CD4-positive, alpha-beta T cell treated with Interleukin-12 subunit alpha and Interleukin-12 subunit beta, for 1 hour (primary cell): Measurements from ENCODE around the gene GHRH.

Experiments
- DNase-seq: peaks from one replicate; pipeline ENCODE4 v3.0.0-alpha.2; 2020

Gene GHRH, protein sequence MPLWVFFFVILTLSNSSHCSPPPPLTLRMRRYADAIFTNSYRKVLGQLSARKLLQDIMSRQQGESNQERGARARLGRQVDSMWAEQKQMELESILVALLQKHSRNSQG

DNA sequence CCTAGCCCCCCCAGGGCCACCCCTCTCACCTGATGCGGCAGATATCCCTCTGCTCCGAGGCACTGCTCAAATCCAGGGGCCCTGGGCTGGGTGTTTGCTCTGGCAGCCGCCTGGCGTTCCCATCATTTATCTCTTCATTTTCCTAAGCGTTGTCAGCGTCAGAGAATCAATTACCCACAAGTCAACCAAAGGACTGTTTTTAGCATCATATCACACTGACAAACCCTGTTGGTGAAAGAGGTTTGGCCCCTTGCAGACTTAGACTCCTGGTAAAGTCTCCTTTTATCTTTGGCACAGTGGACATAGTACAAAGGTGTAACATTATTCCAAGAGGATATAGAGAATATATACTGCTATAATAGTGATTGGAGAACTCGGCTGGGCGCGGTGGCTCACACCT lies at the start of gene GHRH:
Gene GHRH, minus strand, starts transcription at position 101 of the 400 bp plus-strand sequence. CDS start 4,925 bp downstream, outside the sequence.
- no peak for DNase-seq

DNA sequence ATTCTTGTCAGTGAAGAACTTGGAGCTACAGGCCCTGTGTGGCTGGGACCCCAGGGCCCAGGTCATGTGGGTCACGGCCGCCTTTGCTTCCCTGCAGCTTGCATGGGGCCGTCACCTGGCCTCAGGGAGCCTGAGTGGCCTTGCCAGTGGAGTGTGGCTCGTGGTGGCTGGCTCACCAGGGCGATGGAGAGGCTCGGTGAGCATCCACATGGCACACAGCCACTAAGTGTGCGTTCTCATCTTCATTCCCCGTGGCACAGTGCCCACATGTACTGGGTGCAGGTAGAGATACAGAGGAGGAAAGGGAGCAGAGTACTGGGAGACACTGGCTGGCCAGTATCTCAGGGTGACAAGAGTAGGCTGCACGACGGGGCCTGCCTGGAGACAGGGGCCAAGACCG lies 49.3 kb upstream of the GHRH start:
- no peak for DNase-seq

DNA sequence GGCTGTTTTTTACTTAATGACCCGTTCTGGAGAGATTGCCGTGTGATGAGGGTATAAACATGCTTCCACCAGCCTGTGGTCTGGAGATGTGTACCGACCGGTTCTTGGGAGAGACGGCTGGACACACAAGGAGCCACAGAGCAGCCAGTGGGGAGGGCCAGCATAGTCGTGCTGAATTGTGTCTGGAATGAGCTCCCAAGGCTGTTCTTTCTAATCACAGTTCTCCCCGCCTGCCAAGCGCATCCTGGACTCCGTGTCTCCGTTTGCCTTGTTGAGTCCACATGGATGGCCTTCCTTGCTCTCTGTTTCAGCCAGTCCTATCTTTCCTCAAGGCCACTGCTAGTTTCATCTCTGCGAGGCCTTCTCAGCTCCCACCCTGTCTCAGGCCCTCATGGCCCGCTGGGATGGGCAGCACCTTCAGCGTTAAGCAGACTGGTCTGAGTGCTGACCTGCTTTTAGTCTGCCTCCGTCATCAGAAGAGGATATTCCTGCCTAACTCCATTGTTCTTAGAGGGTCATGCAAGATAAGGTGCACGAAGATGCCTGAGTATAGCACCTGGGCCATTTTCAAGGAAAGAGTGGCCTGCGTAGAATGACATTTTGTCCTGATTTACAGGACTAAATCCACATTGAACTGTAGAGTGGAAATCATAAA lies 48.4 kb upstream of the GHRH start:
- no peak for DNase-seq

DNA sequence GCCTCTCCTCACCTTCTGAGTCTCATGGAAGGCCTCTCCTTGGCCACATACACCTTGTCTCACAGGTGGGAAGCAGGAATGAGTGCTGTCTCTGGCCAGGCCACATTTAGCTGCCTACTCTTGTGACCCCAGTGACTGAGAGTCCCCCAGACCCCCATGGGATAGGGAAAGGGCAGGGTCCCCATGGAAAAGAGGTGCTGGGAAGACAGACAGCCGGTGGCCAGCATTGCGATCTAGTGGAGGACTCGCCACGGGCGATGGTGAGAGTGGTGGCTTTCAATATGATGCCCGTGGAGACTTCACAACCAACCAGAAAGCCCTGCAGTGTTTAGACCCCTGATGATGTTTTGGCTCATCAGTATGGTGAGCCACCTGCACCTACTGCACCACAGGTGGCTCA lies 47.7 kb upstream of the GHRH start:
- DNase-seq: no peak

DNA sequence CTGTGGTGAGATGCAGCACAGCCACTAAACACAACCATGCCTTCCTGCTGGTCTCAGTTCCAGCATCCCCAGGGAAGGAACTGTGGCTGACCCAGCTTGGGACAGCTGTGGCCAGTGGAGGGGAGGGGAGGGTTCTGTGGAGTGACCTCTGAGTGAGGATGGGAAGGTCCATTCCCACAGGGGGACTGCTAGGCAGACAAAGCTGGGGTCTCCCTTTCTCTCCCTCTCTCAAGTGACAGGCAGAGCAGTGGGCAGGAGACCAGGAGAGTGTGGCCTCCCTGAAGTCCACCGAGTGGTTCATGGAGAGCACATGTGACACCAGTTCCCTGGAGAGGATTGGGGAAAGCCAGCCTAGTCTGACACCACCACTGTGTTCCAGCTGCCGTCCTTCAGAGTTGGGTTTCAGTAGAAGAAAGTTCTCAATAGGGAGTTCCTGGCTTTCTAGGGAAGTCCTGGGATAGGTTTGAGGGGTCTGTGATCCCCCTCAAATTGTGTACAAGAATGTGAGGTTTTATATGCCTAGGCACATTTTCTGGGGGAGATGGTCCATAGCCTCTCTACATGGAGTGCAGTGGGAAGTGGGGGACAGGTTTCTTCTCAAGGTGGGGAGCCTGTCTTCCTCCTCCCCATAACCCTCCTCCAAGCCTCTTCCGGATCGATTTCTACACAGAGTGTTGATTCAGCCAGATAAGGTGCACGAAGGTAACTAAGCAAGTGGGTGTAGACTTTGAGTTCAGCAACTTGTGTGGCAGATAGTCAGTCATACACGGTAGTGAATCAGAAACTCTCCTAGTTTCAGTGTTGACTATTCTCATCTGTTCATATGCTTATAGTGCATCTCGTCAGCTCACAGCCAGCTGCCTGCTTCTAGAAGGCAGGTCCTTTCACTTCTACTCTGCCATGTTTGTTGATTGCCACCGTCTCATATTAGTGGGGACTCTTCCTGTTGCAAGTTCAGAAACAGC lies 46.8 kb upstream of the GHRH start:
- DNase-seq: no peak

DNA sequence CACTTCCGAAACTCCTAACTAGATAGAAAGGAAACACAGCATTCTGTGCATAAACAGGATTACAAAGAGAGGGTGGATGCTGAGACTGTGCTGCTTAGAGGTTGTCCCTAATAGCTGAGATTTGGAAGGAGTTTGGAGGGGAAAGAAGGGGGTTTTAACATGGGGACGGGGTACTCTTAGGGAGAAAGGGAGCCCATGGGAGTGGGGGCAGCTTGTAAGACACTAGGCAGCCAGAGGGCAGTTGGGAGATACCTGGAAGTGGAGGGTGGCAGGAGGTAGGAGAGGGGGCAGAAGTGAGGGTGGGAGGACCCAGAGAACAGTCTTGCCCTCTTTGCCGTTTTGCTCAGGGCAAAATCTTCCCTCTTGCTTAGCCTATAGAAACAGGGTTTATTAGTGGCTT lies 44.2 kb upstream of the GHRH start:
- DNase-seq: no peak

DNA sequence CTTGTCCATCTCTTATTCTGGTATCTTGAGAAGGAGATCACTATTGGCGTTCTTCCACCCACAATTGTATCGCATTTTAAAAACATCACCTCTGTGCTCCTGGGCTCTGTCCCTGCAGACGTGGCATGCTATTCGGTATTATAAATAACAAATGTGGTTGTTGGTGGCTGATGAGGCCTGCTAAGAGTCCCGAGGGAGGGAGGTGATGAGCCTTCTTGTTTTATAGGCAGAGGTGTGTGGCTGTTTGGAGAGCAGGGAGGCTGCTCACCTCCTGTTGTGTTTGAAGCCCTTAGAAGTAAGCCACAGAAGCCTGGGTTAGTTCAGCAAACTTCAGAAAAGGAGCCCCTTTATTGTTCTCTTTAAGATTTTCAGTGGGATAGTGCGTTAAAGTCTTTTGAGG lies 43.5 kb upstream of the GHRH start:
- DNase-seq: no peak

DNA sequence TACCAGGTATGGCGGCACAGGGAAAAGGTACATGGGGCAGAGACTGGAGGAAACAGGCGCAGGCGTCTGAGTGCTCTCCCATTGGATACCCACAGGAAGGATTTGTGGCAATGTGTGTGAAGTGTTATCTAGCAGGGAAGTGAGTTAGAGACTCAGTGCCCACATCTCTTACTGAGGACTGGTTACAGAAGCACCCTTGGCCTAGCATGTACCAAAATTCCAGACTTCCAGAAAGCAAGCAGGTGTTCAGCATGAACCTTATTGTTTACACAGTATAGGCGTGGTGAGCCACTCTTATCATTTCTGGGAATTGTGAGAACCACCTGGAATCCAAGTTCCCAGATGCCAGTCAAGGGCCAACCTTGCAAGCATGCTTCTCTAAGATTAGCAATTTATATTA lies 42.0 kb upstream of the GHRH start:
- DNase-seq: no peak

DNA sequence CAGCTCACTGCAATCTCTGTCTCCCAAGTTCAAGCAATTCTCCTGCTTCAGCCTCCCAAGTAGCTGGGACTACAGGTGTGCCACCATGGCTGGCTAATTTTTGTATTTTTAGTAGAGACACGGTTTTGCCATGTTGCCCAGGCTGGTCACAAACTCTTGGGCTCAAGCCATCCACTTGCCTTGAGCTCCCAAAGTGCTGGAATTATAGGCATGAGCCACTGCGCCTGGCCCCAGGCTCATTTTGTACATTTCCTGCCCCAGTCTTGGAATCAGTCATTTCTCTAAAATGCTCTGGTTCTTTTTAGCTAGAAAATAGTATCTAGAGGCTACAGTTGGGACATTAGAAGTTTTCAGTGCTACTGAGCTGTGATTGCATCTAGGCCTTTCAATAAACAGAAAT lies 41.4 kb upstream of the GHRH start:
- DNase-seq: no peak

DNA sequence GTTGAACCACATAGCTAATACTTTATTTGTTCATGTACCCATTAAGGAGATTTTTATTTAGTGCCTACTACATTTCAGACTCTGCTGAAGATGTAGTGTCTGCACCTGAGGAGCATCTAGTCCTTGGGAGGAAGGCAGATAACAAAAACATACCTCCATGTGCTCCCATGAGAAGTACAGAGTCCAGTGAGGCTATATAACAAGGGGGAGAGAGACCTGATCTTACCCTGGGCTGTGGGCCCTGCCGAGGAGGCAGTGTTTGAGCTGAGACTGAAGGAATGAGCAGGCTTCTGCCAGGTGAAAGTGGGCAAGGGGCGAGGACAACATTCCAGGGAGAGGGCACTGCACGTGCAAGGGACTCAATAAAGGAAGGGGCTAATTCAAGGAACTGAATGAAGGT lies 39.9 kb upstream of the GHRH start:
- no peak for DNase-seq

DNA sequence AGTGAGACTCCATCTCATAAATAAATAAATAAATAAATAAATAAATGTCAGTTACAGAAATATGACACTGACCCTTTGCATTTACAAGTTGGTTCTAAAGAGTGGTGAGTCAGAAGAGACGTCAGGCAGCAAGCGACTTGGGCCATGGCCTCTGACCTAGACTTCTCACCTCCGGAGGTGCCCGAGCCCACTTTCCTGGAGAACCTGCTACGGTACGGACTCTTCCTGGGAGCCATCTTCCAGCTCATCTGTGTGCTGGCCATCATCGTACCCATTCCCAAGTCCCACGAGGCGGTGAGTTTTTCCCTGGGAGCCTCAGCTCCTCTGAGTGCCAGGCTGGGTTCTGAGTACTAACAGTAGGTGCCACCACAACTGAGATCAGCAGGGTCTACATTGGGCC lies 39.5 kb upstream of the GHRH start:
- DNase-seq: no peak

DNA sequence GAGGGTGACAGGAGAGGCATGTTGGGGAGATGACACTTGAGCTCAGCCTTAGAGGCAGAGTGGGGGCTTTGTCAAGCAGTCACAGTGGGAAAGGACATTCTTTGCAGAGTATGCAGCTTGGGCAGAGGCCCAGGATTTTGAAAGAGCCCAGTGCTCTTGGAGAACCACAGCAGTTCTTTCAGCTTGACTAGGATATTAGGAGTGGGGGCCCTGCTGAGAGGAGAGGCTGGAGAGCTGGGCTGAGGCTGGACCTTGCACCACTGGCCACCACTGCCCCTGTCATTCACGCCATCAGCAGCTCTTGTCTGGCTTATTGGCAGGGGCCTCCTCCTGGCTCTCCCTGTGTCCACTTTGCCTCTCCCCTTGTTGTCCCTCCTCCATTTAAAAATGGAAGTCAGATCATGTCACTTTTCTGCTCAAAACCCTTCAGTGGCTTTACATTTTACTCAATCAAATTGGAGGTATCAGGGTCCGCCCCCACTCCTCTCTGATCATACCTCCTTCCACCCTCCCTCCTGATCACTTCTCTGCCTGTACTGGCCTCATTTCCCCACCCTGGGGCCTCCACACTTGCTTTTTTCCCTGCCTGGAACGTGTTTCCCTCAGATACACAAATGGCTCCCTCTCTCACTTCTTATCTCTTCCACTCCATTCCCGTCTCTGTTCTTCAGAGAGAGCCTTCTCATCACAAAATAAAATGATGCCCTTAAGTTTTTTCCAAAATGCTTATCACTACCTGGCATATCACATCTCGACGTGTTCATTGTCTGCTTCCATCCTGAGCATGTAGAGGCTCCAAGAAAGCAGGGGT lies 38.3 kb upstream of the GHRH start:
- no peak for DNase-seq

DNA sequence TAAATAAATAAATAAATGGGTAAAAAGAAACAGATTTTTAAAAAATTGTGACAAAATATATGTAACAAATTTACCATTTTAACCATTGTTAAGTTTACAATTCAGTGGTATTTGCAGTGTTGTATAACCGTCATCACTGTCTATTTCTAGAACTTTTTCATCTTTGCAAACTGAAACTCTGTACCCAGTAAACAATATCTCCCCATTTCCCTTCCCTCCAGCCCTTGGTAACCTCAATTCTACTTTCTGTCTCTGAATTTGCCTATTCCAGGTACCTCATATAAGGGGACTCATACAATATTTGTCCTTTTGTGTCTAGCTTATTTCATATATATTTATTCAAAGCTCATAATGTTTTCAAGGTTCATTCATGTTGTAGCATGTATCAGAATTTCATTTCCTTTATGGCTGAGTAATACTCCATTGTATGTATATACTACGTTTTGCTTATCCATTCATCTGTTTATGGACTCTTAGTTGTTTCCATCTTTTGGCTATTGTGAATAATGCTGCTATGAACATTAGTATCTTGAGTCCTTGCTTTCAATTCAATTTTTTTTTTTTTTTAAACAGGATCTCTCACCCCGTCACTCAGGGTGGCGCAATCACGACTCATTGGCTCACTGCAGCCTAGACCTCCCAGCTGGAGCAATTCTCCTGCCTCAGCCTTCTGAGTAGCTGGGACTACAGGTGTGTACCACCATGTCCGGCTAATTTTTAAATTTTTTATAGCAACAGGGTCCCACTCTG lies 36.8 kb upstream of the GHRH start:
- DNase-seq: no peak

DNA sequence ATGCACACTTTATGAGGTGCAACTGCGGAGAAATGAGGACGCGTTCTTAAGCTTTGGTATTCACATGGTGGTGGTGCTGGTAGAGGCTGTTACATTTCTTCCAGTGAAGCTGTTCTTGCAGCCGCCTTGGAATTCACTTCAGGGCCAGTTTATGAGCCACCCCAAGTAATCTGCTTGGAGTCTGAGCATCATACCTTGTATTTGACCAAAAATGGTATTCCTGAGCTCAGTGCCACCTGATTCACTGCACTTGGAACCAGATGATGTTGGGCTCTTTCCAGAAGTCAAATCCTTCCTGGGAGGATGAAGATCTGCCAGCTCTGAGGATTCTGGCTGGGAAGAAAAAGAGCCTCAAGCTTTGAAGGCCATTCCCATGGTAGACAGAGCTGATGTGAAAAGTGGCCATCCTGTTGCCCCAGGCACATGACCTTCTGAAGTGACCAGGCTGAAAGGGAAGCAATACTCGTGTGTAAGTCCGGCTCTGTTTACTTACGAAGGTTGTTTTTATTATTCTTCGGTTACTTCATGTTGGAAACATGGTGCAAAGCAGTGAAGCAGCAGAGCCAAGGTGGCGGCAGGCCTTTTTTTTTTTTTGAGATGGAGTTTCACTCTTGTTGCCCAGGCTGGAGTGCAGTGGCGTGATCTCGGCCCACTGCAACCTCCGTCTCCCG lies 35.6 kb upstream of the GHRH start:
- no peak for DNase-seq

DNA sequence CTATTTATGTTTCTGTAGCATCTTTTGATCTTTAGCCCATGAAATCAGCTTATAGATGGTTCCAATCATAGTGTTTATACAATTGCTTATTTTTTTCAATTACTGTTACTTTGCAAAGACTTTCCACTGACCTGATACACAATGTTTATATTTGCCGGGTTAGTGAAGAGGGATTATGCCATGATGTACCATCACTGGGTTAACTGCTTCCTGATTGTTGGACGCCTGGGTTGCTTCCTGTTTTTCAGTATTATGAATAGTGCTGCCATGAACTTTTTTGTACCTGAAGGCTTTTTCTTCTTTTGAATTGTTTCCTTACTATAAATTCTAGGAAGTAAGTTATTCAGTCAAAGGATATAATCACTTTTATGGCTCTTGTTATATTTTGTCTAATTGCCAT lies 34.8 kb upstream of the GHRH start:
- DNase-seq: no peak

DNA sequence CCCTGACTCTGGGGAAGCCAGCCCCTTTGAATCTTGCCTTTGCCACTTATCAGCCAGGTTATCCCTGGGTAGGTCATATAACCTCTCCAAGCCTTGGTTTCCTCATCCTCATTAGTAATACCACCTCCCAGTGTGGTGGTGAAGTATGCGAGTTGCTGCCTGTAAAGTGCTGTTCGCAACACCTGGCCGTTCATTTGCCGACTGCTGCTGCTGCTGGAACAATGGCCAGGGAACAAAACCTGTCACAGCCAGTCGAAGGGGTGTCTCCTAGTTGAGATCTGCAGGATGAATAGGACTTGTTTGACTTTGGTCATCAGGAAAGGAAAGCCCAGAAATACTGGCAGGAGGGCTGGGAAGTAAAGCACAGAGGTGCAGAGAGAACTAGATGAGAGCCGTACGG lies 34.0 kb upstream of the GHRH start:
- no peak for DNase-seq

DNA sequence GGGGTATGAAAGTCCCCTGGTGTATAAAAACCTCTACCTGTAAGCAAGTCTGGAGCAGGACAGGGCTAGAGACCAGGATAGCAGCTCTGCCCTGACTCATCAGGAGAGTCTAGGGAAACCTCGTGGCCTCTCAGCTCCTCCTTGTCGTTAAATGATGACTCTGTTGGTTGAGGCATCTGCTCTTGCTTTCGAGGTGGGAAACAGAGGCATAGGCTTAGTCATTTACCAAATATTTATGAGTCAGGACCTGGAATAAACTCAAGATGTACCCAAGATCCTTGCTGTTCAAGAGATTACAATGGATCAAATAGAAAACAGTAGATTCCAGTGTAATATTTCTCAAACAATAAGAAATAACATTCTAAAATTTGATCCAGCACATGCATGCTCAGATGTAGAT lies 33.4 kb upstream of the GHRH start:
- DNase-seq: no peak

DNA sequence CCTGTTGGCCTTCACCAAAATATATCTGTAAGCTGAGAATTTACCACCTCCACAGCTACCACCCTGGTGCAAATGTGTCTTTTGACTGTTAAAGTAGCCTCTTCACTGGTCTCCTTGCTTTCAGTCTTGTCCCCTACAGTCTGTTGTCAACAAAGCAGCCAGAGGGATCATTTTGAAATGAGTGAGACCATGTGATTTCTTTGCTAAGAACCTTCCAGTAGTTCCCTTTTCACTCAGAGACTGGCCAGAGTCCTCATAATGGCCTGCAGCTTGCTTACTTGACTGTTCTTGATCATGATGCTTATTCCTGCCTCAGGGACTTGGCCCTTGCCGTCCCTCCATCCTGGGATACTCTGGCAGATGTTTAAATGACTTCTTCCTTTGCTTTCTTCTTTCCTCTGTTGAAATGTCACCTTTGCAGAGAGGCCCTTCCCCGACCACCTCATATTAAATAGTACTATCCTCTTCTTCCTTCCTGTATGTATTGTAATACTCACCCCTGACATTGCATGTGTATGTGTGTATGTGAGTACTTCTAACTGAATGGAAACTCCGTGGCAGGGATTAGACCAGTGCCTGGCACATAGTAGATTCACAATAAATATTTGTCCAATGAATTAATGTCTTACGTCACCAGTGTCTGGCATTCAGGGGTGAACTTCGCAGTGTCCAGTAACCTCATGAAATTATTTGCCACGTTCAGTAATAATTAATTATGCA lies 32.8 kb upstream of the GHRH start:
- DNase-seq: no peak

DNA sequence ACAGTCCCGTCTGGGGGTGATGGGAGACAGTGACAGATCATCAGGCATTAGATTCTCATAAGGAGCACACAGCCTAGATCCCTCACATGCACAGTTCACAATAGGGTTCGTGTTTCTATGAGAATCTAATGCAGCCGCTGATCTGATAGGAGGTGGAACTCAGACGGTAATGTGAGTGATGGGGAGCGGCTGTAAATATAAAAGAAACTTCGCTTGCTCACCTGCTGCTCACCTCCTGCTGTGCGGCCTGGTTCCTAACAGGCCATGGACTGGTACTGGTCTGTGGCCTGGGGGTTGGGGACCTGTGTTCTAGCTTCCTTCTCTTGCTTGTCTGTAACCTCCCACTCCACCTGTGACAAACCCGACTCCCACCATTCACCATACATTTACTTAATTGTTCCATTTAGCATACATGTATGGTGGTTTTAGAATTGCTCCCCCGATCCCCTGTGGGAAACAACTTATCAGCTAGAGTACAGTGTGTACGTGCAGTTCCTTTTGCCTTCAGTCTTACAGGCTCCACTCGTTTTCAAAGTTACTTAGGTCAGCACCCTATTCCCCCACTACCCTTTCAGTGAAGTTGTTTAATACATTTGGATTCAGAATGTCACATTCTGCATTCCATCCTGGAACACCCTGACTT lies 31.8 kb upstream of the GHRH start:
- no peak for DNase-seq

DNA sequence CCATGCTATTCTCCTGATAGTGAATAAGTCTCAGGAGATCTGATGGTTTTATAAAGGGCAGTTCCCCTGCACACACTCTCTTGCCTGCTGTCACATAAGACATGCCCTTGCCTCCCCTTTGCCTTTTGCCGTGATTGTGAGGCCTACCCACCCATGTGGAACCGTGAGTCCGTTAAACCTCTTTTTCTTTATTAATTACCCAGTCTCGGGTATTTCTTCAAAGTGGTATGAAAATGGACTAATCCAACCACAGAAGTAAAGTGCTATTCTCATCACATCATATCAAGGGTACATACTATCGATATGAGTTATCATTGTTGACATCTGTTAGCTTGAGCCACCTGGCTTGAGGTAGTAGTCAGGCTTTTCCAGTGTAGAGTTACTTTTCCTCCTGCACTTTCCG lies 30.1 kb upstream of the GHRH start:
- no peak for DNase-seq
